Stimulated activated CD8-positive, alpha-beta memory T cell treated with anti-CD3 and anti-CD28 coated beads, Interleukin-7, amount 100 ng/mL, for 48 hours (primary cell): ENCODE results near the gene SPHK2.
"Not testable (repeated sequence)": the region's sequence is repeated elsewhere in the genome, so short reads cannot be mapped to it uniquely, and the experiment has no call there.

ENCODE experiments used
- DNase-seq, 2 donors: peaks; one replicate each; pipeline ENCODE4 v3.0.0-alpha.2; 2020; ENCODE audit warnings: low read depth in 1 of 2; ENCODE audit errors: extremely low read depth in 1 of 2

SPHK2 gene

GRCh38 chr19:48656840-48657474, 37.7 kb downstream of the SPHK2 start:
- no peak for DNase-seq

- not testable (repeated sequence) for DNase-seq
These were observed 38.5 kb downstream of the SPHK2 start for GRCh38 chr19:48657828-48658227.

DNA sequence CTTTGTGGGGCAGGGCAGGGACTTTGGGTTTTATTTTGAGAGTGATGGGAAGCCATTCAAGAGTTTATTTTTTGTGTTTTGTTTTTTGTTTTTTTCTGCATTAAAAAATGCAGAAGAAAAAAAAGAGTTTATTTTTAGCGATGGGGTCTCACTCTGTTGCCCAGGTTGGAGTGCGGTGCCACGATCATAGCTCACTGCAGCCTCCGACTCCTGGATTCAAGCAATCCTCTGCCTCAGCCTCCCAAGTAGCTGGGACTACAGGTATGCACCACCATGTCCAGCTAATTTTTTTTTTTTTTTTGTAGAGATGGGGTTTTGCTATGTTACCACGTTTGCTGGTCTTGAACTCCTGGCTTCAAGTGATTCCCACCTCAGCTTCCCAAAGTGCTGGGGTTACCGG, 39.2 kb downstream of the SPHK2 start:
- DNase-seq, result no peak

- no peak for DNase-seq
These were observed 40.5 kb downstream of the SPHK2 start for GRCh38 chr19:48659768-48660167.

- DNase-seq, result peak in 1 of 2 donors; percentile 77
These were observed 41.8 kb downstream of the SPHK2 start for GRCh38 chr19:48660852-48661710.

GRCh38 chr19:48661711-48662090, 42.4 kb downstream of the SPHK2 start:
- DNase-seq, result no peak

- no peak for DNase-seq
These were observed 44.4 kb downstream of the SPHK2 start for GRCh38 chr19:48663667-48664066.

DNA sequence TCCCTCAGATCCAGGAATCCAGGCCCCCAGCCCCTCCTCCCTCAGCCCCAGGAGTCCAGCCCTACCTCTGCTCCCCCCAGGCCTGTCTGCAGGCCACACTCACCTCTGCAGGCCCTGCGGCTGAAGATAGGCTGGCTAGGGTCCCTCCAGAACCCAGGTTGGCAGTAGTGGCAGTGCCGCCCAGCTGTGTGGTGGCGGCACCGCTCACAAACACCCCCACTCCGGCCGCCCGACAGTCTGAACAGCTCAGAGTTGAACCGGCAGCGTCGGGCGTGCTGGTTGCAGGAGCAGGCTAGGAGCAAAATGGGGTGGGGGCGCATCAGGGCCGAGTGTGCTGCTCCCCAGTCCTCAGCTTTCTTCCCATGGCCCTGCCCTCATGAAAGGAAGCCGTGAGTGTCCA, 45.2 kb downstream of the SPHK2 start:
- no peak for DNase-seq

DNA sequence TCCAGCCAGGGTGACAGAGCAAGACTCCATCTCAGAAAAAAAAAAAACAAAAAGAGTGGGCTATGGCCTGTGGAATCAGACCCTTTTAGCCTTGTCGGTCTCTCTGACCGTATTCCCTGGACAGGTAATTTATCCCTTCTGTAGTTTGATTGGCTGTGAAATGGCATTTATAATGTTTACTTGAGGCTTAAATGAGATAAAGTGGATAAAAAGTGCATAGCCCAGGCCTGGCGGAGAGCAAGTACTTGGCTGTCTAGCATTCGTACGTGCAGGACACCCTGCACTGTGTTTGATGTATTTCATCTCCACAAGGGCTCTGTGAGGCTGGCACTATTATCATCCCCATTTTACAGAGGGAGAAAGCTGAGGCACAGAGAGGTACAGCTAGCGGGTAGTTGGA, 46.5 kb downstream of the SPHK2 start:
- no peak for DNase-seq

DNA sequence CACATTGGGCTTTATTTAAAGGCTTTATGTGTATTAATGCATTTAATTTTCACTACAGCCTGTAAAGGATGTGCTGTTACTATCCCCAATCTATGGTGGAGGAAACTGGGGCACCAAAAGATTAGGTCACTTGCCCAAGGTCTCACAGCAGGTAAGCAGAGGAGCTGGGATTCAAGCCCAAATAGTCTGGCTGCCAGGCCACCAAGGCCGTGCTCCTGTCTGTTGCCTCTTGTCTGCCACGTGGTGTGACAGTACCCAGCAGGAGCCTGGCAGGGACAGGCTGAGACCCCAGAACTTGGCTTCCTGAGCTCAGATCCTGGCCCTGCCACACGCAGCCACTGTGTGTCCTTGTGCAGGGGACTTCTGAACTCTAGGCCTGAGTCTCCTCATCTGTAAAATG, 49.0 kb downstream of the SPHK2 start:
- DNase-seq, result no peak

DNA sequence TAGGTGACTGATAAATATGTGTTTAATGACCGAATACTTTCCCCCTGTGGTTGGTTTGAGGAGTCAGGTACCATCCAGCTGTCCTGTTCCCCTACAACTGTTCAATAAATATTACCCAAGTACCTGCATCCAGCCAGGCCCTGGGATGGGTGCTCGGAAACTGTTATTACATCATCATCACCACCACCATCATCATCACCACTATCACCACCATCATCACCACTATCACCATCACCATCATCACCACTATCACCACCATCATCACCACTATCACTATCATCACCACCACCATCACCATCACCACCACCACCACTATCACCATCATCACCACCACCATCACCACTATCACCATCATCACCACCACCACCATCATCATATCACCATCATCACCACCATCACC, 49.5 kb downstream of the SPHK2 start:
- DNase-seq, result no peak

GRCh38 chr19:48669903-48670668, 50.8 kb downstream of the SPHK2 start:
- no peak for DNase-seq

GRCh38 chr19:48670699-48671445, 51.6 kb downstream of the SPHK2 start:
- no peak for DNase-seq

GRCh38 chr19:48671446-48671995, 52.2 kb downstream of the SPHK2 start:
- no peak for DNase-seq

GRCh38 chr19:48672994-48673393, 53.7 kb downstream of the SPHK2 start, which contains the start of gene NTN5:
TSS of gene NTN5 (minus strand) at chr19:48673017. CDS start at chr19:48670986, 2,031 bp downstream.
- no peak for DNase-seq

DNA sequence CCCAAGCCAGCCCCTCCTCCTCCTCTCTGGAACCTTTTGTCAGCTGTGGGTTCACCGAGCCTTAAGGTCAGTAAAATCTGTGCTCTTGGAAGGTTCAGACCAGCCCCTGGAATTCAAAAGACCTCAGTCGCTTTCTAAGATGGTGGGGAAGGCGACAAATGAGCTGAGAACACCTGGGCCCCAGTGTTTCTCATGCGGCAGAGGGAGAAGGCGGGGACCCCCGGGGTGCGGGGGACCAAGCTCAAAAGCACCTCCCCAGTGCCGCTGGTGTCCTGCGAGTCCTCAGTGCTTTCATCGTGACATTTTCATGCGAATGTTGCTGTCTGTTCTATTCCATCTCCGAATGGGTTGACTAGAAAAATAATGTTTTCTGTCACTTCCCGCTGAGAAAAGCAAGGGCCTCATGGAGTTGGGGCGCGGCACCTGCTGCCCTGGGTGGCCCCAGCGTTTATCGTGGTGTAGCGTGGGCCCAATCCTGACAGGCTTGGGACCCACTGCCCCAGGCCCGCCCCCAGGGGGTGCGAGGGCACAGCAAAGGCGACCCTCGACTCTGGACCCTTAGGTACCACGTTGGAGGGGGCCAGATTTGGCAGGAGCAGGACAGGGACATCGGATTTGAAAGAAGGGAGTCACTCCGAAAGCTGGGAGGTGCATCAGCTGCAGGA, 54.3 kb downstream of the SPHK2 start:
- no peak for DNase-seq

DNA sequence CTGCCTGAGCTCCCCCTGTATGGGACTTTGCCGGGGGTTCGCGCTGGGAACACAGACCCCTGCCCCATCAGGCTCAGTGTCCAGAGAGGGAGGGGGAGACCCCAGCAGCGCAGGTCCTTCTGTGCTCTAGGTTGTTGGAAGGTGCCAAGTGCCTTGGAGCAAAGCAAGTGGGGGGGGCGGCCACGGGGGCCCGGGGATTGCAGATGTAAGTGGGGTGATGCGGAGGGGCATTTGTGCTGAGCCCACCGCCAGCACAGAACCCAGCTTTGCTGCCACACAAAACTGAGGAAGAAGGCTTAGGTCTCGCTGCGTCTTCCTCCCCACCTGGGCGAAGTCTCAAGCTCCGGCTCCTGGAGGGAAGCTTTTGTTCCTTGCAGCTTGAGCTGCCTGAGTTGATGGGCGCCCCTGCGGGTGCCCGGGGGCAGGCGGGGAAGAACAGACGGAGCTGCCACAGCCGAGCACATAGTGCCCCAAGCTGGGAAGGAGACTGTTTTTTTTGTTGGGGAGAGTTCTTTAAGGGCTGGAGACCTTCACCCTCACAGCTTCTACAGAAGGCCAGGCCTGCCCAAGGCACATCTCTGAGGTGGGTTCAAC, 55.0 kb downstream of the SPHK2 start:
- DNase-seq, result no peak

DNA sequence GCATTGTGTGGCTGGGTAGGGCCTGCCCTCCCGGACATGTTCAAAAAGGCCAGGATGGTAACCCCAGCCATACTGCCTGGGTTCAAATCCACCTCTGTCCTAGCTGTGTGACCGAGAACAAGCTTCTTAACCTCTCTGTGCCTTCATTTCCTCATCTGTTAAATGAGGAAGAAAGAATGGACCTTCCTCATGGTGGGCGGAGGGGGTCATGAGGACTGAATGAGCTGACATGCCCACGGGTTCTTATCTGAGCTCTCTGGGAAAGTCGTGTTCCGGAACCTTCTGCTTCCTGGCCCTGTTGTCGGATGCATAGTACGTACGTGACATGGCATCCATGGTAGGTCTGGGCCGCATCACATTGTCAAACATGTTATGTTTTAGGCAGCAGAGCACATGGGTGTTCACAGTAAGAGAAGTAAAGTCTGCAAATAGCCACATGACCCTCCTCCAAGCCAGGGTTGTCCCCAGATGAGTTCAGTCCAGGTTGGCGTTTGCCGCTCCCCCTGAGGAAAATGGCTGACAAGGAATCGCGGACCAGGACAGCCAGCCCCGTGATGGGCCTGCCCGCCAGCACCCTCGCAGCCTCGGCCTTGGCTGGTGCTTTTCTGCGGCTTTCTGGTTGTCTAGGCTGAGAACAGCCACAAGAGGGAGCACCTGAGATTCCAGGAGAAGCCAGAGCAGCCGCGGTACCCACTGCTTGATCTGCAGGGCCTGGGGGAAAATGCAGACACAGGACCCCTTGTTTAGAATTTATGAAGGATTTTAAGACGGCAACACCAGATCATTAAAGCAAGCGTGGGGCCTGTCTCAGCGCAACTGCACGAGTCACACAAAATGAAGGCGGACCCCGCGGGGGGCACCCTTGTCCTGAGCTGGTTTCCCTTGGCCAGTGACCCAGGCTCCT, 55.9 kb downstream of the SPHK2 start:
- peak; percentile 43 to 65 for DNase-seq

DNA sequence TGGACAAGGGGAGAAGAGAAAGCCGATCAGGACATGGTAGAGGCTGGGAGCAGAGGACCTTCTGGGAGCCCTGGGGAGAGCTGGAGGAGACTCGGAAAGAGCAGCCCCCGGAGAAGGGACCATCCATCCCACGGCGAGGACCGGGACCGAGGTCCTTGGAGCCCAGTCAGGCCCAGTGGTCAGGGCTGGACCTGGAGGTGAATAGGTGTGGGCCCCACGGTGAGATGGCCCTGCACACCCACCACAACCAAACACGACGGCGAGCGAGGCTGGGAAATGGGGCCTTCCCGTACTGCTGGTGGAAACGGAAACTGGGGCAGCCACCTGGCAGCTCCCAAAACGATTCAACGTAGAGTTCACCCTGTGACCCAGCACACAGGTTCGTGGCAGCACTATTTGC, 57.2 kb downstream of the SPHK2 start:
- DNase-seq, result no peak
